HCT116 (cell line): ENCODE measurements around the gene RAB3IP. TPM values are rescaled to one million over a fixed set of nuclear protein-coding genes. Genes with fewer than 3 reads are reported as not detected.
"Not testable (repeated sequence)": the region's sequence is repeated elsewhere in the genome, so short reads cannot be mapped to it uniquely, and the experiment has no call there.

Experiments
- ATAC-seq: fragments of 200-7000 bp; cut with Tn5 transposase; 2 replicates; pipeline ENCODE4 v1.9.1; 2020; ENCODE audit warnings: mild to moderate bottlenecking, moderate library complexity
- BruUV-seq: library from RNA; stranded (reverse); fragments of 400-500 nt; replicated peaks from 2 replicates; lab custom pipeline; 2021; lab: Mats Ljungman, UMichigan
- CTCF ChIA-PET: fragments of 300-600 bp; sonication (Branson Sonifier 250); formaldehyde crosslinking; loops from one replicate; lab custom pipeline; 2021; ENCODE audit warnings: antibody characterized with exemption; lab: Charles Lee
- POLR2A ChIA-PET: fragments of 300-600, 350-600 bp; sonication (Branson Sonifier 250); formaldehyde crosslinking; loops from one replicate; lab custom pipeline; 2021; ENCODE audit warnings: antibody characterized with exemption; lab: Charles Lee
- RAD21 ChIA-PET, 2 experiments: fragments of 300-600 bp; sonication (Branson Sonifier 250); formaldehyde crosslinking; loops; one replicate each; lab custom pipeline; 2023; ENCODE audit warnings: low total read pairs in 2 of 2; ENCODE audit not compliant: uncharacterized antibody in 2 of 2, unreplicated experiment in 2 of 2, low non-redundant PET in 1 of 2; lab: Charles Lee
- DNase-seq: peaks from one replicate; pipeline ENCODE4 v3.0.0-alpha.2; 2010; ENCODE audit warnings: low read depth, low spot score
- H2AFZ ChIP-seq: fragments of 200-600 bp; shearing (Covaris generic), sonication (generic); 2 replicates; pipeline ENCODE4 v1.6.1; 2017; ENCODE audit warnings: low read depth, mixed run types, mixed read lengths, antibody characterized with exemption, low read length; ENCODE audit not compliant: poor library complexity, severe bottlenecking
- H3K27ac ChIP-seq: 2 replicates; pipeline ENCODE4 v1.5.1; 2012; ENCODE audit warnings: low read depth, low read length
- H3K27me3 ChIP-seq: fragments of 200-600 bp; sonication (generic); 2 replicates; pipeline ENCODE4 v1.6.1; 2016; ENCODE audit warnings: mixed run types, low read length, mixed read lengths; ENCODE audit not compliant: insufficient read depth
- H3K36me3 ChIP-seq, 2 experiments: fragments of 200-500 bp in 1 of 2; fragments of 200-600 bp in 1 of 2; sonication (Bioruptor generic) in 1 of 2; sonication (generic) in 1 of 2; 2 replicates each; pipeline versions ENCODE4 v1.5.1 to v1.6.1; 2014 to 2016; ENCODE audit warnings: low read length in 2 of 2, inconsistent platforms in 1 of 2, mixed read lengths in 1 of 2, mixed run types in 1 of 2; ENCODE audit not compliant: insufficient read depth in 2 of 2, control insufficient read depth in 1 of 2
- H3K4me1 ChIP-seq, 2 experiments: fragments of 200-600 bp in 1 of 2; sonication (generic) in 1 of 2; 2 replicates each; pipeline versions ENCODE4 v1.5.1 to v1.6.1; 2012 to 2017; ENCODE audit warnings: low read length in 2 of 2, inconsistent platforms in 1 of 2, mild to moderate bottlenecking in 1 of 2, mixed read lengths in 1 of 2, mixed run types in 1 of 2, moderate library complexity in 1 of 2; ENCODE audit not compliant: insufficient read depth in 2 of 2, control insufficient read depth in 1 of 2
- H3K4me2 ChIP-seq: fragments of 200-600 bp; sonication (generic); 2 replicates; pipeline ENCODE4 v1.6.1; 2017; ENCODE audit warnings: mixed run types, low read length, mixed read lengths
- H3K4me3 ChIP-seq, 2 experiments: fragments of 200-600 bp in 1 of 2; sonication (generic) in 1 of 2; replicated peaks in 1 of 2; 2 replicates each; pipeline ENCODE4 v1.5.1; 2011 to 2016; ENCODE audit warnings: low read length in 2 of 2, control low read depth in 1 of 2, low read depth in 1 of 2, mild to moderate bottlenecking in 1 of 2, mixed read lengths in 1 of 2, mixed run types in 1 of 2
- H3K79me2 ChIP-seq: fragments of 200-600 bp; sonication (generic); 2 replicates; pipeline ENCODE4 v1.6.1; 2017; ENCODE audit warnings: mild to moderate bottlenecking, mixed run types, low read length, moderate library complexity, mixed read lengths; ENCODE audit not compliant: insufficient read depth
- H3K9ac ChIP-seq: fragments of 200-600 bp; sonication (generic); 2 replicates; pipeline ENCODE4 v1.6.1; 2016; ENCODE audit warnings: low read length, mixed read lengths
- H3K9me2 ChIP-seq: fragments of 200-600 bp; sonication (generic), shearing (Covaris generic); 2 replicates; pipeline ENCODE4 v1.6.1; 2017; ENCODE audit warnings: mixed run types, mild to moderate bottlenecking, moderate library complexity; ENCODE audit not compliant: insufficient read depth
- H3K9me3 ChIP-seq, 2 experiments: fragments of 200-500 bp in 1 of 2; fragments of 200-600 bp in 1 of 2; sonication (Bioruptor generic) in 1 of 2; sonication (generic) in 1 of 2; 2 replicates each; pipeline ENCODE4 v1.6.1; 2014 to 2017; ENCODE audit warnings: low read length in 2 of 2, mixed read lengths in 2 of 2, inconsistent platforms in 1 of 2, low read depth in 1 of 2, mild to moderate bottlenecking in 1 of 2, mixed run types in 1 of 2, moderate library complexity in 1 of 2; ENCODE audit not compliant: control insufficient read depth in 1 of 2, insufficient read depth in 1 of 2
- H4K20me1 ChIP-seq: fragments of 200-600 bp; sonication (generic), shearing (Covaris generic); 2 replicates; pipeline ENCODE4 v1.6.1; 2017; ENCODE audit warnings: mixed run types, mild to moderate bottlenecking, moderate library complexity; ENCODE audit not compliant: insufficient read depth
- ATF3 ChIP-seq: IDR thresholded peaks from 2 replicates; pipeline ENCODE4 v1.6.1; 2012
- CTCF ChIP-seq, 3 experiments: fragments of 200-600 bp in 1 of 3; sonication (generic) in 1 of 3; IDR thresholded peaks in 2 of 3; conservative IDR thresholded peaks in 1 of 3; 2 replicates each; pipeline ENCODE4 v1.5.1; 2012 to 2017; ENCODE audit warnings: low read depth in 2 of 3, low read length in 2 of 3, antibody characterized with exemption in 1 of 3, borderline replicate concordance in 1 of 3, control low read depth in 1 of 3, mild to moderate bottlenecking in 1 of 3, mixed read lengths in 1 of 3, mixed run types in 1 of 3, moderate library complexity in 1 of 3; ENCODE audit not compliant: insufficient read depth in 1 of 3
- EGR1 ChIP-seq: IDR thresholded peaks from 2 replicates; pipeline ENCODE4 v1.6.1; 2012; ENCODE audit warnings: low read depth
- ELF1 ChIP-seq: IDR thresholded peaks from 2 replicates; pipeline ENCODE4 v1.6.1; 2012; ENCODE audit warnings: low read depth, borderline replicate concordance
- EZH2 ChIP-seq: fragments of 200-600 bp; sonication (generic); IDR thresholded peaks from 2 replicates; pipeline ENCODE4 v1.6.1; 2017; ENCODE audit warnings: antibody characterized with exemption, mixed run types
- EZH2phosphoT487 ChIP-seq: fragments of 200-600 bp; IDR thresholded peaks from 2 replicates; pipeline ENCODE4 v1.6.1; 2018; ENCODE audit warnings: antibody characterized with exemption, borderline replicate concordance
- POLR2A ChIP-seq: IDR thresholded peaks from 2 replicates; pipeline ENCODE4 v1.7.0; 2011; ENCODE audit warnings: borderline replicate concordance; ENCODE audit not compliant: insufficient read depth, insufficient read length; ENCODE audit errors: extremely low read depth
- POLR2AphosphoS5 ChIP-seq: IDR thresholded peaks from 2 replicates; pipeline ENCODE4 v1.6.1; 2011; ENCODE audit warnings: mild to moderate bottlenecking, low read depth, low read length, moderate library complexity
- RAD21 ChIP-seq: IDR thresholded peaks from 2 replicates; pipeline ENCODE4 v1.6.1; 2012; ENCODE audit warnings: low read depth, mild to moderate bottlenecking
- SIN3A ChIP-seq: IDR thresholded peaks from 2 replicates; pipeline ENCODE4 v1.6.1; 2012; ENCODE audit warnings: low read depth
- intact Hi-C: fragments of 100-400 bp; cut with micrococcal nuclease; formaldehyde crosslinking; loops from 2 replicates; pipeline ENCODE4 v1.10.0; 2022
- total RNA-seq: library from RNA; stranded (reverse); gene quantifications from one replicate; pipeline ENCODE4 v1.2.1, GENCODE V29; 2021; ENCODE audit not compliant: unreplicated experiment
- TF ChIP-seq, protein P1 (sequence below): IDR thresholded peaks from 2 replicates; pipeline ENCODE4 v1.6.1; 2011; ENCODE audit warnings: mild to moderate bottlenecking, low read length, moderate library complexity; ENCODE audit not compliant: insufficient replicate concordance; ENCODE audit errors: extremely low read depth

RAB3IP gene
- total RNA-seq, 1 experiment from 2014 or later = 31.3 TPM

- no peak overlapping the region for H3K4me2 ChIP-seq
- no TSS peak for BruUV-seq
- H3K4me3 ChIP-seq = no peak overlapping the region
- no peaks in the 10 kb centered on the region for H3K4me1 ChIP-seq
- no peaks in the 10 kb centered on the region for H3K27me3 ChIP-seq
- H3K9me3 ChIP-seq = peaks cover 0 to 9% of the 10 kb centered on the region in 2 experiments; a peak in 2 of 4 replicates
- H3K36me3 ChIP-seq = peaks cover 3 to 11% of the 10 kb centered on the region in 2 experiments; a peak in 2 of 4 replicates
- no peaks in the 10 kb centered on the region for H3K79me2 ChIP-seq
- no peak overlapping the region for H2AFZ ChIP-seq
- ATAC-seq (no peak), DNase-seq (no peak)
- RAD21 ChIA-PET = no interaction called here
- H3K9me2 ChIP-seq = no peaks in the 10 kb centered on the region
- CTCF ChIA-PET = no interaction called here
- TF ChIP-seq EZH2phosphoT487 = no peak
- TF ChIP-seq EGR1 = no peak
- TF ChIP-seq, protein P1, sequence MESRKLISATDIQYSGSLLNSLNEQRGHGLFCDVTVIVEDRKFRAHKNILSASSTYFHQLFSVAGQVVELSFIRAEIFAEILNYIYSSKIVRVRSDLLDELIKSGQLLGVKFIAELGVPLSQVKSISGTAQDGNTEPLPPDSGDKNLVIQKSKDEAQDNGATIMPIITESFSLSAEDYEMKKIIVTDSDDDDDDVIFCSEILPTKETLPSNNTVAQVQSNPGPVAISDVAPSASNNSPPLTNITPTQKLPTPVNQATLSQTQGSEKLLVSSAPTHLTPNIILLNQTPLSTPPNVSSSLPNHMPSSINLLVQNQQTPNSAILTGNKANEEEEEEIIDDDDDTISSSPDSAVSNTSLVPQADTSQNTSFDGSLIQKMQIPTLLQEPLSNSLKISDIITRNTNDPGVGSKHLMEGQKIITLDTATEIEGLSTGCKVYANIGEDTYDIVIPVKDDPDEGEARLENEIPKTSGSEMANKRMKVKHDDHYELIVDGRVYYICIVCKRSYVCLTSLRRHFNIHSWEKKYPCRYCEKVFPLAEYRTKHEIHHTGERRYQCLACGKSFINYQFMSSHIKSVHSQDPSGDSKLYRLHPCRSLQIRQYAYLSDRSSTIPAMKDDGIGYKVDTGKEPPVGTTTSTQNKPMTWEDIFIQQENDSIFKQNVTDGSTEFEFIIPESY = no peak
- no peak for TF ChIP-seq ELF1
- no peak for TF ChIP-seq SIN3A
- TF ChIP-seq POLR2AphosphoS5 = no peak
- TF ChIP-seq ATF3 = no peak
- TF ChIP-seq RAD21 = no peak
- no peak for TF ChIP-seq EZH2
- TF ChIP-seq POLR2A = no peak
- no peak for TF ChIP-seq CTCF (IDR thresholded peaks at IDR 0.05 in 2 of 3, conservative IDR thresholded peaks at IDR 0.05 in 1 of 3; ENCODE audit: borderline replicate concordance in 1 of 3, insufficient read depth in 1 of 3, low read depth in 2 of 3, low read length in 2 of 3)
- intact Hi-C loops = no loop called here
- no peak overlapping the region for H3K27ac ChIP-seq
- no peak overlapping the region for H3K9ac ChIP-seq
- no peaks in the 10 kb centered on the region for H4K20me1 ChIP-seq
- POLR2A ChIA-PET = no interaction called here
These were observed 19.4 kb downstream of the RAB3IP start for GRCh38 chr12:69758105-69758504.

GRCh38 chr12:69759581-69759980 lies 20.9 kb downstream of the RAB3IP start:
- DNase-seq, H2AFZ ChIP-seq, H3K9ac ChIP-seq, BruUV-seq, POLR2A ChIA-PET, H3K4me1 ChIP-seq, H3K79me2 ChIP-seq, intact Hi-C loops, ATAC-seq, H3K4me3 ChIP-seq, H4K20me1 ChIP-seq, H3K9me3 ChIP-seq, H3K27ac ChIP-seq, H3K4me2 ChIP-seq, H3K9me2 ChIP-seq, CTCF ChIA-PET, RAD21 ChIA-PET, H3K27me3 ChIP-seq: not testable (repeated sequence)
- H3K36me3 ChIP-seq = peaks cover 3 to 11% of the 10 kb centered on the region in 2 experiments; a peak in 2 of 4 replicates
